HK-2 (cell line): ENCODE measurements around the gene ARFGEF2.
"Not testable (repeated sequence)": the region's sequence is repeated elsewhere in the genome, so short reads cannot be mapped to it uniquely, and the experiment has no call there.

Experiments
- DNase-seq: peaks from one replicate; pipeline ENCODE4 v3.0.0-alpha.2; 2018; ENCODE audit not compliant: unreplicated experiment

The ARFGEF2 gene

GRCh38 chr20:48999890-49000870 lies 78.7 kb downstream of the ARFGEF2 start:
- DNase-seq: no peak

GRCh38 chr20:49001741-49002140 lies 80.2 kb downstream of the ARFGEF2 start:
- no peak for DNase-seq

DNA sequence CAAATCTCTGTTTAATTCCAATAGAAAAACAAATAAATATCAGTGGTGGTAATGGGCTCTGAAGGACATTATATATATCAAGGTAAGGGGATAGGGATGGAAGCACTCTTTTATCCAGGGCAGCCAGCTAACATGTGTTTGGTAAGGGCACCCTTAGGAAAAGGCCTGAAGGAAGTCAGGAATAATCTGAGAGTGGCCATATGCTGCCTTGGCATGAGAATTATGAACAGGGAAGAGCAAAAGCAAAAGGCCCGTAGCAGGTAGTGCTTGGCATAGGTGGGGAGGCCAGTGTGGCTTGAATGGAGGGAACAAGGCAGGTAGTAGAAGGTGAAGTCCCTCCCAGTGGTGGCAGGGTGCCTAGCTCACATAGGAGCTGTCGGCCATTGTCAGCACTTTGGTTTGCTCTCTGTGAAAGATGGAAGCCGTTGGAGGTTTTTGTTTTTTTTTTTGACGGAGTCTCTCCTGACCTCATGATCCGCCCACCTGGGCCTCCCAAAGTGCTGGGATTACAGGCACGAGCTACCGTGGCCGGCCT lies 85.0 kb downstream of the ARFGEF2 start:
- no peak for DNase-seq

GRCh38 chr20:49009899-49010631 lies 88.6 kb downstream of the ARFGEF2 start:
- DNase-seq: no peak

DNA sequence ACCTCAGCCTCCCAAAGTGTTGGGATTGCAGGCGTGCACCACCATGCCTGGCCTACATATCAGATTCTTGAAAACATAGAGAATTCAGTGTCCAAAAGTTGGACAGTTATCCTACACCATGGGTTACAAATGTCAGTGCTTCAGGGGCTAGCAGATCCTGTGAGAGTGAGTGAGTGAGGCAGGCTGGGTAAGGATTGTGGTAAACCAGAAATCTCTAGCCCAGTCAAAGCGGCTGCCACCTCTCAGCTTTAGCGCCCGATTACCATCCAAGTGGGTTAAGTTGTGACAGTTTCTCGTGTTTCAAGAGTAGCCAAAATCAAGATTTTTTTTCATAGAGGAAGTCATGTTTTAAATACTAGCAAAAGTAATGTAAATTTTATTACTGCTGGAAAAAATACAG lies 102.7 kb downstream of the ARFGEF2 start:
- no peak for DNase-seq

- DNase-seq: not testable (repeated sequence)
Measured at GRCh38 chr20:49028177-49028576, 106.7 kb downstream of the ARFGEF2 start.

DNA sequence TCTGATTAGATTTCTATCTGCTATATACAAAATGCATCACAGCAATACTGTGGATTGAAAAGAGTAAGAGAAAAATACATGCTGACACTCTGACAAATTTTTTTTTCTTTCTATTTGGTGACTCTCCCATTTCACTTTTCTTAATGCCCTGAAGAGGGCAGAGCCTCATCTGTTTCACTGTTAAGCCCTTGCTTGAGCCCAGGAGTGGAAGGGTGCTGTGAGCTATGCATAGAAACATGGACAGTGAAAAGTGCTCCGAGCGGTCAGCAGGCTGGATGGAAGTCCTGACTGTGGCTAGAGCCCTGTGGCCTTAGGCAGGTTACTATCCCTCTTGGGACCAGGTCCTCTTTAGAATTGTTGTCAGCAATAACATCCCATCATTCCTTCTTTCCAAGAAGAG lies 107.2 kb downstream of the ARFGEF2 start:
- no peak for DNase-seq

- no peak for DNase-seq
Measured at GRCh38 chr20:49029203-49029602, 107.7 kb downstream of the ARFGEF2 start.

- DNase-seq: no peak
Measured at GRCh38 chr20:49030954-49031619, 109.6 kb downstream of the ARFGEF2 start.

GRCh38 chr20:49032455-49032854 lies 110.9 kb downstream of the ARFGEF2 start:
- no peak for DNase-seq

DNA sequence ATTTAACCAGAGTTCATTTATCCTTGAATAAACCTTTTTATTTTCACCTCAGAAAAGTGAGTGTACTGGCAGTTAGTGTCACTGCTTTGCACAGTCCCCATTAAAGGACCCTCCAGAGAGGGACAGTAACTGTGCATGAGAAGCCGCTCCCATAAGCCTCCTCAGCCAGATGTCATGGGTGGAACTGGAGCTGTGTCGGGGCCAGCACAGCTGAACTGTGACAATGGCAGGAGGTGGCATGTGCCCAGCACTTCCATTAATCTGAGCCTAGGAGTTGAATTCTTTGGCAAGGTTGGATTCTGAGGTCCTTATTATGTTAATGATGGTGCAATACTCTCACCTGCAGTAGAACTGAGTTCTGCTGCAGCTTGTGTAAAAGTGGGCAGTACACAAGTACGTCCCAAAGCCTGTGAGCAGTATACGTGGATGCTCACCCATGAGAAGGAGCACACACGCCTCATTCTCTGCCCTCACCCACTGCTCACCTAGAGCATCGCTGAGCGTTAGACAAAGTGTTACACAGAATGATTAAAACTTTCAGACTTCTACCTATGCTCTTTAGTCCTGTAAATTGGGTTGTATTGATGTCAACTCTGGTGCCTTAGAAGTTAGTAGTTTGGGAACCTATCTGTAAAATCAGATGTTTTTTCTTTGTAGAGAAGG lies 112.7 kb downstream of the ARFGEF2 start:
- no peak for DNase-seq

DNA sequence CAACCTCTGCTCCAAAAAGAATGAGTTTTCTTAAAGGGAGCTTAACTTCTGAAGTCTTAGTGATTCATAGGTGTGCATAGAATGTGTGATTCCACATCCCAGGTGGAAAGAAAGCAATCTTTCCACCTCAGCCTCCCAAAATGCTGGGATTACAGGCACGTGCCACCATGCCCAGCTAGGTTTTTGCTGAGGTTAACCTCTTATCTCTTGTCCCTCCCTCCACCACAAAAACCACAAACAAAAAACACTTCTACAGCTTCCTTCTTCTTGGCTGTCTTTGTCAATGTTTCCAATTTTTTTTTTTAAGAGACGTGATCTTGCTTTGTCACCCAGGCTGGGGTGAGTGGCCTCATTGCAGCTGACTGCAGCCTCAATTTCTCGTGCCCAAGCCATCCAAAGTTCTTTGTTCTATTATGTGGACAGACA lies 116.5 kb downstream of the ARFGEF2 start:
- no peak for DNase-seq

GRCh38 chr20:49039854-49040253 lies 118.3 kb downstream of the ARFGEF2 start:
- DNase-seq: no peak

DNA sequence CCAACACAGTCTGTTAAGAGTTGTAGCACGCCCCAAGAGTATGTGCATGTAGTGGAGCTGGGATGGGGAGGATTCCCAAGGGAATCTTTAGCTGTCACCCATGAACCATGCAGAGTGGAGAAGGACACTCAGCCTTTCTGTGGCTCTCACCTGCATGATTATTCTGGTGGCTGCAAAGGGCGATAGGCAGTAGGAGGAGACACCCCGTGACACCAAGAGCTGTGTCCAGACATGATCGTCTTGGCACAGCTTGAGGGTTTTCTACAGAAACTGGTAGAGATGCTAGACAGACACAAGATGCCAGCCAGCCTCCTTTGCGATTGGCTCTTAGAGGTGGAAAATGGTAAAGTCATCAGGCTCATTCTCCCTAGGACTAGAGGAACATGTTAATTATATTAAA lies 121.5 kb downstream of the ARFGEF2 start:
- DNase-seq: no peak

- no peak for DNase-seq
Measured at GRCh38 chr20:49045440-49046086, 124.1 kb downstream of the ARFGEF2 start.

DNA sequence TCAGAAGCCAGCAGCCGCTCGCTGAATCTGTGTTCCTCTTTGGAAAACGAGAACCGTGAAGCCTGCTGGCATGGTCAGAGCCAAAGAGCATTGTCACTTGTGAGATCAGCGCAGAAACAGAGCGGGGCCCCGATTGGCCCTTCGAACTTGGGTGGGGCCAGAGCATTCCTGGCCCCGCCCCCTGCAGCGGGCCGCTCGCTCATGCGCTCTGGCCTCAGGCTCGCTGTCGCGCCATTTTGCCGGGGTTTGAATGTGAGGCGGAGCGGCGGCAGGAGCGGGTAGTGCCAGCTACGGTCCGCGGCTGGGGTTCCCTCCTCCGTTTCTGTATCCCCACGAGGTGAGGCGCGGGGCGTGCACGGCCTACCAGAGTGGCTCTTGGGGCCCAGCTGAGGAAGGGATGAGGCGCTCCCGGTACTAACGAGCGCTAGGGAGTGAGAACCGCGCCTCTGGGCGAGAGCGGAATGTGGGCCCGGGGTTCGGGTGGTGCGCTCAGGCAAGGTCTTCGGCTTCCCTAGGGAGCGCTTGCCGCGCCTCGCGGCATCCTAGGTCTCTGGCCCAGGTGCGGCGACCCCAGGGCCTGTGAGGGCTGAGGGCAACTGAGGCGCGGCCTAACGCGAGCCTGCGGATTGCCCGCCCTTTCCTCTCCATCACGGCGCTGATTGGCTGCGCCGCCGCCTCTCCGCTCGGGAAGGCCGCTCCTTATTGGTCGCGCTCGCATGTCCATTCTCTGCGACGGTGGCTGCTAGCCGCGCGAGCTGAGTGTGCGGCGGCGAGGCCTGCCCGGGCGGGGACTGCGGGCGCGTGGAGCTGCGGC lies 124.8 kb downstream of the ARFGEF2 start, which contains the start of gene CSE1L:
Gene CSE1L, plus strand, starts transcription at position 226 of the 814 bp plus-strand sequence. CDS start 12,152 bp downstream, outside the sequence.
- DNase-seq: peak; percentile 99

- DNase-seq: no peak
Measured at GRCh38 chr20:49052334-49052733, 130.8 kb downstream of the ARFGEF2 start.

- DNase-seq: no peak
Measured at GRCh38 chr20:49054056-49054643, 132.6 kb downstream of the ARFGEF2 start.

GRCh38 chr20:49063279-49063678 lies 141.8 kb downstream of the ARFGEF2 start:
- DNase-seq: no peak
